H9 (cell line): ENCODE data around the gene ATP13A3. TPM values are rescaled to one million over a fixed set of nuclear protein-coding genes. Genes with fewer than 3 reads are reported as not detected.

ENCODE experiments used
- DNase-seq: peaks from one replicate; pipeline ENCODE4 v3.0.0-alpha.2; 2017
- H2AFZ ChIP-seq: one replicate; pipeline ENCODE4 v1.6.1; 2013; ENCODE audit warnings: mild to moderate bottlenecking, low read length, control low read depth, moderate library complexity
- H2AK5ac ChIP-seq: 2 replicates; pipeline ENCODE4 v1.6.1; 2013; ENCODE audit warnings: low read length, control low read depth, mixed read lengths; ENCODE audit not compliant: insufficient read length
- H2BK120ac ChIP-seq: one replicate; pipeline ENCODE4 v1.6.1; 2013; ENCODE audit warnings: low read depth, mild to moderate bottlenecking, low read length, control low read depth, inconsistent platforms; ENCODE audit not compliant: poor library complexity, severe bottlenecking
- H2BK12ac ChIP-seq: 2 replicates; pipeline ENCODE4 v1.6.1; 2013; ENCODE audit warnings: low read length, control low read depth, mixed read lengths, low read depth; ENCODE audit not compliant: insufficient read length
- H2BK15ac ChIP-seq: 2 replicates; pipeline ENCODE4 v1.6.1; 2013; ENCODE audit warnings: low read depth, low read length, control low read depth
- H2BK20ac ChIP-seq: one replicate; pipeline ENCODE4 v1.6.1; 2013; ENCODE audit warnings: low read depth, mild to moderate bottlenecking, low read length, control low read depth, inconsistent platforms; ENCODE audit not compliant: poor library complexity, severe bottlenecking
- H2BK5ac ChIP-seq: 2 replicates; pipeline ENCODE4 v1.6.1; 2013; ENCODE audit warnings: low read length, control low read depth, mixed read lengths; ENCODE audit not compliant: insufficient read length
- H3K14ac ChIP-seq: 2 replicates; pipeline ENCODE4 v1.6.1; 2013; ENCODE audit warnings: low read length, control low read depth; ENCODE audit not compliant: insufficient read depth
- H3K18ac ChIP-seq: 2 replicates; pipeline ENCODE4 v1.6.1; 2013; ENCODE audit warnings: low read depth, mild to moderate bottlenecking, mixed read lengths, low read length, control low read depth; ENCODE audit not compliant: insufficient read length
- H3K23ac ChIP-seq: 2 replicates; pipeline ENCODE4 v1.6.1; 2013; ENCODE audit warnings: low read length, control low read depth, mixed read lengths, low read depth; ENCODE audit not compliant: insufficient read length
- H3K23me2 ChIP-seq: 2 replicates; pipeline ENCODE4 v1.6.1; 2013; ENCODE audit warnings: low read depth, mild to moderate bottlenecking, mixed read lengths, low read length, control low read depth; ENCODE audit not compliant: insufficient read length, poor library complexity, severe bottlenecking
- H3K27ac ChIP-seq: 2 replicates; pipeline ENCODE4 v1.5.1; 2013; ENCODE audit warnings: low read length, control low read depth, mixed read lengths, low read depth; ENCODE audit not compliant: insufficient read length
- H3K27me3 ChIP-seq: 2 replicates; pipeline ENCODE4 v1.6.1; 2013; ENCODE audit warnings: low read length, control low read depth, inconsistent platforms; ENCODE audit not compliant: insufficient read depth
- H3K4ac ChIP-seq: 2 replicates; pipeline ENCODE4 v1.6.1; 2013; ENCODE audit warnings: low read depth, mild to moderate bottlenecking, control low read depth, inconsistent platforms, low read length, moderate library complexity
- H3K4me1 ChIP-seq: 2 replicates; pipeline ENCODE4 v1.6.1; 2013; ENCODE audit warnings: low read length, control low read depth, inconsistent platforms; ENCODE audit not compliant: insufficient read depth
- H3K4me2 ChIP-seq: 2 replicates; pipeline ENCODE4 v1.6.1; 2013; ENCODE audit warnings: low read length, control low read depth, mixed read lengths; ENCODE audit not compliant: insufficient read length, insufficient read depth
- H3K56ac ChIP-seq: 2 replicates; pipeline ENCODE4 v1.6.1; 2013; ENCODE audit warnings: low read depth, mild to moderate bottlenecking, mixed read lengths, low read length, control low read depth; ENCODE audit not compliant: insufficient read length
- H3K79me1 ChIP-seq: 2 replicates; pipeline ENCODE4 v1.6.1; 2013; ENCODE audit warnings: low read depth, mild to moderate bottlenecking, moderate library complexity, low read length, control low read depth, inconsistent platforms; ENCODE audit not compliant: insufficient read depth, poor library complexity, severe bottlenecking
- H3K79me2 ChIP-seq: 2 replicates; pipeline ENCODE4 v1.6.1; 2013; ENCODE audit warnings: low read length, control low read depth, inconsistent platforms; ENCODE audit not compliant: insufficient read depth
- H3K9ac ChIP-seq: 2 replicates; pipeline ENCODE4 v1.6.1; 2013; ENCODE audit warnings: low read length, control low read depth, mixed read lengths; ENCODE audit not compliant: insufficient read length; ENCODE audit errors: extremely low read depth
- H3K9me3 ChIP-seq: one replicate; pipeline ENCODE4 v1.6.1; 2013; ENCODE audit warnings: low read depth, low read length, inconsistent platforms; ENCODE audit not compliant: control insufficient read depth
- H3T11ph ChIP-seq: one replicate; pipeline ENCODE4 v1.6.1; 2013; ENCODE audit warnings: mild to moderate bottlenecking, low read length, control low read depth, inconsistent platforms
- H4K20me1 ChIP-seq: one replicate; pipeline ENCODE4 v1.6.1; 2013; ENCODE audit not compliant: control insufficient read depth, insufficient read length, insufficient read depth
- H4K5ac ChIP-seq: 2 replicates; pipeline ENCODE4 v1.6.1; 2013; ENCODE audit warnings: low read depth, mild to moderate bottlenecking, mixed read lengths, low read length, control low read depth; ENCODE audit not compliant: insufficient read length
- H4K8ac ChIP-seq: replicated peaks from 2 replicates; pipeline ENCODE4 v1.6.1; 2013; ENCODE audit warnings: low read length, control low read depth, mixed read lengths, low read depth; ENCODE audit not compliant: insufficient read length
- H4K91ac ChIP-seq: 2 replicates; pipeline ENCODE4 v1.6.1; 2013; ENCODE audit warnings: low read depth, mild to moderate bottlenecking, moderate library complexity, mixed read lengths, low read length, control low read depth; ENCODE audit not compliant: insufficient read length
- H3K27ac Mint-ChIP-seq, 3 experiments: 2 replicates in 2 of 3; 3 replicates in 1 of 3; pipeline ENCODE4 v1.8.0; 2020 to 2021; ENCODE audit warnings: mixed read lengths in 3 of 3, mild to moderate bottlenecking in 1 of 3, moderate library complexity in 1 of 3
- H3K27me3 Mint-ChIP-seq: 2 replicates; pipeline ENCODE4 v1.8.0; 2021; ENCODE audit warnings: low read depth, mild to moderate bottlenecking, moderate library complexity, mixed read lengths
- H3K36me3 Mint-ChIP-seq, 3 experiments: 2 replicates in 2 of 3; 3 replicates in 1 of 3; pipeline ENCODE4 v1.8.0; 2020 to 2021; ENCODE audit warnings: low read depth in 3 of 3, mixed read lengths in 3 of 3; ENCODE audit not compliant: insufficient read depth in 1 of 3
- H3K4me1 Mint-ChIP-seq, 2 experiments: 2 replicates each; pipeline ENCODE4 v1.8.0; 2020; ENCODE audit warnings: mixed read lengths in 2 of 2
- H3K4me3 Mint-ChIP-seq, 2 experiments: 2 replicates in 1 of 2; 3 replicates in 1 of 2; pipeline ENCODE4 v1.8.0; 2020 to 2021; ENCODE audit warnings: mild to moderate bottlenecking in 2 of 2, mixed read lengths in 2 of 2, moderate library complexity in 1 of 2
- H3K9me3 Mint-ChIP-seq, 2 experiments: 2 replicates in 1 of 2; 3 replicates in 1 of 2; pipeline ENCODE4 v1.8.0; 2020; ENCODE audit warnings: mild to moderate bottlenecking in 2 of 2, mixed read lengths in 2 of 2, moderate library complexity in 1 of 2
- CTCF ChIP-seq: fragments of 200-600 bp; sonication (generic); conservative IDR thresholded peaks from 3 replicates; pipeline ENCODE4 v1.8.0; 2021; ENCODE audit warnings: antibody characterized with exemption, mild to moderate bottlenecking
- whole genome bisulfite sequencing: extraction: QIAGEN DNeasy Blood & Tissue Kit; methylation state at CpG from one replicate; pipeline ENCODE4 v1.1.7; 2013; ENCODE audit warnings: missing lambda C conversion rate, low lambda C conversion rate, mixed read lengths; ENCODE audit not compliant: insufficient read length; ENCODE audit errors: extremely low coverage; 5-methylcytosine and 5-hydroxymethylcytosine counted together
- total RNA-seq: library from RNA; stranded (reverse); gene quantifications from 2 replicates; pipeline ENCODE4 v1.2.1, GENCODE V29; 2021

The ATP13A3 gene
- total RNA-seq, 1 experiment from 2014 or later: 78.5 TPM

- no peak overlapping the region for H3K23ac ChIP-seq
- no peak overlapping the region for H3K4ac ChIP-seq
Measured at GRCh38 chr3:194492001-194492400, 5.2 kb upstream of the ATP13A3 start.

More at GRCh38 chr3:194492001-194492400, 5.2 kb upstream of the ATP13A3 start:
- H3K79me1 ChIP-seq: no peaks in the 10 kb centered on the region
- peaks cover 6% of the 10 kb centered on the region for H3K23me2 ChIP-seq
- Mint-ChIP-seq H3K36me3 (no peaks in the 10 kb centered on the region; a peak in 2 of 7 replicates), H3K27me3 (peaks cover 4% of the 10 kb centered on the region), H3K9me3 (0 out of 5 replicates have a peak, but pooled peaks cover 0 to 3% of the 10 kb centered on the region in 2 experiments), H3K4me3 (no peak overlapping the region; a peak in 1 of 5 replicates), H3K27ac (peak overlapping the region in 1 of 3 experiments; percentile 28; a peak in 2 of 7 replicates), H3K4me1 (peaks cover 8 to 9% of the 10 kb centered on the region in 2 experiments)
- H3K79me2 ChIP-seq: no peaks in the 10 kb centered on the region
- H3K27ac ChIP-seq: no peak overlapping the region
- TF ChIP-seq CTCF: no peak
- no peaks in the 10 kb centered on the region for H3K4me1 ChIP-seq
- no peak overlapping the region for H4K8ac ChIP-seq
- H4K5ac ChIP-seq: no peak overlapping the region
- no peaks in the 10 kb centered on the region for H3K9me3 ChIP-seq
- H4K91ac ChIP-seq: no peak overlapping the region
- H2BK15ac ChIP-seq: no peak overlapping the region
- no peak overlapping the region for H3K4me2 ChIP-seq
- no peak overlapping the region for H3K14ac ChIP-seq
- H2BK5ac ChIP-seq: no peak overlapping the region
- no peaks in the 10 kb centered on the region for H4K20me1 ChIP-seq
- H2BK12ac ChIP-seq: no peak overlapping the region
- H3K27me3 ChIP-seq: no peaks in the 10 kb centered on the region; the same call in 1 of the 2 replicates
- no peak overlapping the region for H3K9ac ChIP-seq
- WGBS: no CpG with 5 or more reads among the region's 5 CpGs
- H3T11ph ChIP-seq: no peak overlapping the region
- no peak overlapping the region for H3K18ac ChIP-seq
- DNase-seq: no peak
- H2AFZ ChIP-seq: no peak overlapping the region
- H2AK5ac ChIP-seq: no peak overlapping the region
- no peak overlapping the region for H3K56ac ChIP-seq
- no peak overlapping the region for H2BK120ac ChIP-seq
- H2BK20ac ChIP-seq: no peak overlapping the region
